HCT116 (cell line): ENCODE data around the gene GALNT7. TPM values are rescaled to one million over a fixed set of nuclear protein-coding genes. Genes with fewer than 3 reads are reported as not detected.

Source experiments
- ATAC-seq: fragments of 200-7000 bp; cut with Tn5 transposase; 2 replicates; pipeline ENCODE4 v1.9.1; 2020; ENCODE audit warnings: mild to moderate bottlenecking, moderate library complexity
- BruUV-seq: library from RNA; stranded (reverse); fragments of 400-500 nt; replicated peaks from 2 replicates; lab custom pipeline; 2021; lab: Mats Ljungman, UMichigan
- CTCF ChIA-PET: fragments of 300-600 bp; sonication (Branson Sonifier 250); formaldehyde crosslinking; loops from one replicate; lab custom pipeline; 2021; ENCODE audit warnings: antibody characterized with exemption; lab: Charles Lee
- POLR2A ChIA-PET: fragments of 300-600, 350-600 bp; sonication (Branson Sonifier 250); formaldehyde crosslinking; loops from one replicate; lab custom pipeline; 2021; ENCODE audit warnings: antibody characterized with exemption; lab: Charles Lee
- RAD21 ChIA-PET, 2 experiments: fragments of 300-600 bp; sonication (Branson Sonifier 250); formaldehyde crosslinking; loops; one replicate each; lab custom pipeline; 2023; ENCODE audit warnings: low total read pairs in 2 of 2; ENCODE audit not compliant: uncharacterized antibody in 2 of 2, unreplicated experiment in 2 of 2, low non-redundant PET in 1 of 2; lab: Charles Lee
- DNase-seq: peaks from one replicate; pipeline ENCODE4 v3.0.0-alpha.2; 2010; ENCODE audit warnings: low read depth, low spot score
- H2AFZ ChIP-seq: fragments of 200-600 bp; shearing (Covaris generic), sonication (generic); 2 replicates; pipeline ENCODE4 v1.6.1; 2017; ENCODE audit warnings: low read depth, mixed run types, mixed read lengths, antibody characterized with exemption, low read length; ENCODE audit not compliant: poor library complexity, severe bottlenecking
- H3K27ac ChIP-seq: 2 replicates; pipeline ENCODE4 v1.5.1; 2012; ENCODE audit warnings: low read depth, low read length
- H3K27me3 ChIP-seq: fragments of 200-600 bp; sonication (generic); 2 replicates; pipeline ENCODE4 v1.6.1; 2016; ENCODE audit warnings: mixed run types, low read length, mixed read lengths; ENCODE audit not compliant: insufficient read depth
- H3K36me3 ChIP-seq, 2 experiments: fragments of 200-500 bp in 1 of 2; fragments of 200-600 bp in 1 of 2; sonication (Bioruptor generic) in 1 of 2; sonication (generic) in 1 of 2; 2 replicates each; pipeline versions ENCODE4 v1.5.1 to v1.6.1; 2014 to 2016; ENCODE audit warnings: low read length in 2 of 2, inconsistent platforms in 1 of 2, mixed read lengths in 1 of 2, mixed run types in 1 of 2; ENCODE audit not compliant: insufficient read depth in 2 of 2, control insufficient read depth in 1 of 2
- H3K4me1 ChIP-seq, 2 experiments: fragments of 200-600 bp in 1 of 2; sonication (generic) in 1 of 2; 2 replicates each; pipeline versions ENCODE4 v1.5.1 to v1.6.1; 2012 to 2017; ENCODE audit warnings: low read length in 2 of 2, inconsistent platforms in 1 of 2, mild to moderate bottlenecking in 1 of 2, mixed read lengths in 1 of 2, mixed run types in 1 of 2, moderate library complexity in 1 of 2; ENCODE audit not compliant: insufficient read depth in 2 of 2, control insufficient read depth in 1 of 2
- H3K4me2 ChIP-seq: fragments of 200-600 bp; sonication (generic); 2 replicates; pipeline ENCODE4 v1.6.1; 2017; ENCODE audit warnings: mixed run types, low read length, mixed read lengths
- H3K4me3 ChIP-seq, 2 experiments: fragments of 200-600 bp in 1 of 2; sonication (generic) in 1 of 2; replicated peaks in 1 of 2; 2 replicates each; pipeline ENCODE4 v1.5.1; 2011 to 2016; ENCODE audit warnings: low read length in 2 of 2, control low read depth in 1 of 2, low read depth in 1 of 2, mild to moderate bottlenecking in 1 of 2, mixed read lengths in 1 of 2, mixed run types in 1 of 2
- H3K79me2 ChIP-seq: fragments of 200-600 bp; sonication (generic); 2 replicates; pipeline ENCODE4 v1.6.1; 2017; ENCODE audit warnings: mild to moderate bottlenecking, mixed run types, low read length, moderate library complexity, mixed read lengths; ENCODE audit not compliant: insufficient read depth
- H3K9ac ChIP-seq: fragments of 200-600 bp; sonication (generic); 2 replicates; pipeline ENCODE4 v1.6.1; 2016; ENCODE audit warnings: low read length, mixed read lengths
- H3K9me2 ChIP-seq: fragments of 200-600 bp; sonication (generic), shearing (Covaris generic); 2 replicates; pipeline ENCODE4 v1.6.1; 2017; ENCODE audit warnings: mixed run types, mild to moderate bottlenecking, moderate library complexity; ENCODE audit not compliant: insufficient read depth
- H3K9me3 ChIP-seq, 2 experiments: fragments of 200-500 bp in 1 of 2; fragments of 200-600 bp in 1 of 2; sonication (Bioruptor generic) in 1 of 2; sonication (generic) in 1 of 2; 2 replicates each; pipeline ENCODE4 v1.6.1; 2014 to 2017; ENCODE audit warnings: low read length in 2 of 2, mixed read lengths in 2 of 2, inconsistent platforms in 1 of 2, low read depth in 1 of 2, mild to moderate bottlenecking in 1 of 2, mixed run types in 1 of 2, moderate library complexity in 1 of 2; ENCODE audit not compliant: control insufficient read depth in 1 of 2, insufficient read depth in 1 of 2
- H4K20me1 ChIP-seq: fragments of 200-600 bp; sonication (generic), shearing (Covaris generic); 2 replicates; pipeline ENCODE4 v1.6.1; 2017; ENCODE audit warnings: mixed run types, mild to moderate bottlenecking, moderate library complexity; ENCODE audit not compliant: insufficient read depth
- ATF3 ChIP-seq: IDR thresholded peaks from 2 replicates; pipeline ENCODE4 v1.6.1; 2012
- CBX3 ChIP-seq: IDR thresholded peaks from 2 replicates; pipeline ENCODE4 v1.6.1; 2012; ENCODE audit warnings: low read depth
- ELF1 ChIP-seq: IDR thresholded peaks from 2 replicates; pipeline ENCODE4 v1.6.1; 2012; ENCODE audit warnings: low read depth, borderline replicate concordance
- EZH2 ChIP-seq: fragments of 200-600 bp; sonication (generic); IDR thresholded peaks from 2 replicates; pipeline ENCODE4 v1.6.1; 2017; ENCODE audit warnings: antibody characterized with exemption, mixed run types
- EZH2phosphoT487 ChIP-seq: fragments of 200-600 bp; IDR thresholded peaks from 2 replicates; pipeline ENCODE4 v1.6.1; 2018; ENCODE audit warnings: antibody characterized with exemption, borderline replicate concordance
- FOSL1 ChIP-seq: IDR thresholded peaks from 2 replicates; pipeline ENCODE4 v1.6.1; 2012; ENCODE audit warnings: low read depth
- JUND ChIP-seq: IDR thresholded peaks from 2 replicates; pipeline ENCODE4 v1.6.1; 2012
- POLR2A ChIP-seq: IDR thresholded peaks from 2 replicates; pipeline ENCODE4 v1.7.0; 2011; ENCODE audit warnings: borderline replicate concordance; ENCODE audit not compliant: insufficient read depth, insufficient read length; ENCODE audit errors: extremely low read depth
- RAD21 ChIP-seq: IDR thresholded peaks from 2 replicates; pipeline ENCODE4 v1.6.1; 2012; ENCODE audit warnings: low read depth, mild to moderate bottlenecking
- REST ChIP-seq: IDR thresholded peaks from 2 replicates; pipeline ENCODE4 v1.6.1; 2012; ENCODE audit warnings: low read depth
- SIN3A ChIP-seq: IDR thresholded peaks from 2 replicates; pipeline ENCODE4 v1.6.1; 2012; ENCODE audit warnings: low read depth
- SP1 ChIP-seq: IDR thresholded peaks from 2 replicates; pipeline ENCODE4 v1.6.1; 2012; ENCODE audit warnings: low read depth
- TCF7L2 ChIP-seq: IDR thresholded peaks from 2 replicates; pipeline ENCODE4 v1.7.0; 2011; ENCODE audit warnings: borderline replicate concordance, inconsistent platforms; ENCODE audit not compliant: insufficient read depth, insufficient read length; ENCODE audit errors: extremely low read depth
- ZBTB33 ChIP-seq: IDR thresholded peaks from 2 replicates; pipeline ENCODE4 v1.6.1; 2011; ENCODE audit warnings: mild to moderate bottlenecking, low read length, moderate library complexity; ENCODE audit not compliant: insufficient replicate concordance; ENCODE audit errors: extremely low read depth
- ZFX ChIP-seq: fragments of 450-650 bp; IDR thresholded peaks from 2 replicates; pipeline ENCODE4 v1.6.1; 2017
- ZNF274 ChIP-seq: fragments of 200-500 bp; sonication (Bioruptor generic); IDR thresholded peaks from 2 replicates; pipeline ENCODE4 v1.6.1; 2014; ENCODE audit warnings: mild to moderate bottlenecking, low read depth, low read length, inconsistent platforms
- intact Hi-C: fragments of 100-400 bp; cut with micrococcal nuclease; formaldehyde crosslinking; loops from 2 replicates; pipeline ENCODE4 v1.10.0; 2022
- total RNA-seq: library from RNA; stranded (reverse); gene quantifications from one replicate; pipeline ENCODE4 v1.2.1, GENCODE V29; 2021; ENCODE audit not compliant: unreplicated experiment
- TF ChIP-seq, protein P1 (sequence below), 3 experiments: fragments of 200-600 bp in 1 of 3; sonication (generic) in 1 of 3; IDR thresholded peaks in 2 of 3; conservative IDR thresholded peaks in 1 of 3; 2 replicates each; pipeline ENCODE4 v1.5.1; 2012 to 2017; ENCODE audit warnings: low read depth in 2 of 3, low read length in 2 of 3, antibody characterized with exemption in 1 of 3, borderline replicate concordance in 1 of 3, control low read depth in 1 of 3, mild to moderate bottlenecking in 1 of 3, mixed read lengths in 1 of 3, mixed run types in 1 of 3, moderate library complexity in 1 of 3; ENCODE audit not compliant: insufficient read depth in 1 of 3

The GALNT7 gene
- total RNA-seq, 1 experiment from 2014 or later = 21.3 TPM

- intact Hi-C loops = loop anchor here (1.0 to 2.0 kb wide), 2 partner anchors 35 to 84 kb away; partner anchors contain the start of gene GALNT7
- ATAC-seq = peak; percentile 96
- TF ChIP-seq SP1 (peak; percentile 98), ZFX (no peak), ATF3 (peak; percentile 93), REST (peak; percentile 61), POLR2A (no peak), FOSL1 (peak; percentile 100), JUND (peak; percentile 100), SIN3A (peak; percentile 100), ZNF274 (no peak), CBX3 (peak; percentile 99), ELF1 (no peak; the same call in 1 of the 2 replicates), EZH2 (no peak), EZH2phosphoT487 (no peak), TCF7L2 (peak; percentile 98), RAD21 (peak; percentile 50), ZBTB33 (peak; percentile 86)
- TF ChIP-seq, protein P1, sequence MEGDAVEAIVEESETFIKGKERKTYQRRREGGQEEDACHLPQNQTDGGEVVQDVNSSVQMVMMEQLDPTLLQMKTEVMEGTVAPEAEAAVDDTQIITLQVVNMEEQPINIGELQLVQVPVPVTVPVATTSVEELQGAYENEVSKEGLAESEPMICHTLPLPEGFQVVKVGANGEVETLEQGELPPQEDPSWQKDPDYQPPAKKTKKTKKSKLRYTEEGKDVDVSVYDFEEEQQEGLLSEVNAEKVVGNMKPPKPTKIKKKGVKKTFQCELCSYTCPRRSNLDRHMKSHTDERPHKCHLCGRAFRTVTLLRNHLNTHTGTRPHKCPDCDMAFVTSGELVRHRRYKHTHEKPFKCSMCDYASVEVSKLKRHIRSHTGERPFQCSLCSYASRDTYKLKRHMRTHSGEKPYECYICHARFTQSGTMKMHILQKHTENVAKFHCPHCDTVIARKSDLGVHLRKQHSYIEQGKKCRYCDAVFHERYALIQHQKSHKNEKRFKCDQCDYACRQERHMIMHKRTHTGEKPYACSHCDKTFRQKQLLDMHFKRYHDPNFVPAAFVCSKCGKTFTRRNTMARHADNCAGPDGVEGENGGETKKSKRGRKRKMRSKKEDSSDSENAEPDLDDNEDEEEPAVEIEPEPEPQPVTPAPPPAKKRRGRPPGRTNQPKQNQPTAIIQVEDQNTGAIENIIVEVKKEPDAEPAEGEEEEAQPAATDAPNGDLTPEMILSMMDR (IDR thresholded peaks at IDR 0.05 in 2 of 3, conservative IDR thresholded peaks at IDR 0.05 in 1 of 3; ENCODE audit: borderline replicate concordance in 1 of 3, insufficient read depth in 1 of 3, low read depth in 2 of 3, low read length in 2 of 3) = no peak
These were observed 83.7 kb downstream of the GALNT7 start for GRCh38 chr4:173252024-173252935.

More at GRCh38 chr4:173252024-173252935, 83.7 kb downstream of the GALNT7 start:
- Histone ChIP-seq H4K20me1 (peaks cover 16% of the 10 kb centered on the region; the same call in 1 of the 2 replicates), H3K9ac (no peak overlapping the region; the same call in 1 of the 2 replicates), H3K9me2 (no peaks in the 10 kb centered on the region), H3K4me2 (peak overlapping the region; percentile 55), H3K79me2 (peaks cover 5% of the 10 kb centered on the region), H3K9me3 (no peaks in the 10 kb centered on the region), H3K4me1 (peaks cover 21 to 29% of the 10 kb centered on the region in 2 experiments), H3K4me3 (no peak overlapping the region), H3K36me3 (no peaks in the 10 kb centered on the region), H2AFZ (no peak overlapping the region), H3K27me3 (no peaks in the 10 kb centered on the region; the same call in 1 of the 2 replicates), H3K27ac (peak overlapping the region; percentile 39; the same call in 1 of the 2 replicates)
- RAD21 ChIA-PET = interaction anchor here in 1 of 2 experiments (0.7 kb wide), 1 partner anchor 239 kb away, joined by 3 read pairs; no protein-coding TSS in a partner anchor
- DNase-seq = peak; percentile 99
- POLR2A ChIA-PET = interaction anchor here (1.0 kb wide), 1 partner anchor 84 kb away, joined by 3 read pairs; the partner anchor contains the start of gene GALNT7
- BruUV-seq = no TSS peak
- CTCF ChIA-PET = interaction anchor here (0.9 to 1.1 kb wide), 3 partner anchors 49 to 239 kb away, joined by 4 to 10 read pairs (median 6); no protein-coding TSS in a partner anchor
